Right hindlimb (tissue), 1 donor: ENCODE results near the gene TMEM38A.

Experiments used
- DNase-seq: peaks from one replicate; pipeline ENCODE4 v3.0.0-alpha.2; 2018

Gene TMEM38A

GRCh38 chr19:16660763-16661479, at the start of gene TMEM38A:
TMEM38A (plus strand) TSS chr19:16661139; CDS start chr19:16661218, 79 bp downstream.
- peak; percentile 74 for DNase-seq

GRCh38 chr19:16612636-16613035, 48.3 kb upstream of the TMEM38A start:
- DNase-seq = no peak

- DNase-seq = no peak
Measured at GRCh38 chr19:16613841-16614240, 47.1 kb upstream of the TMEM38A start.

GRCh38 chr19:16614941-16615340, 46.0 kb upstream of the TMEM38A start:
- DNase-seq = no peak

GRCh38 chr19:16615808-16616207, 45.1 kb upstream of the TMEM38A start:
- DNase-seq = no peak

- no peak for DNase-seq
Measured at GRCh38 chr19:16618248-16618647, 42.7 kb upstream of the TMEM38A start.

- no peak for DNase-seq
Measured at GRCh38 chr19:16619457-16619856, 41.5 kb upstream of the TMEM38A start.

- peak; percentile 40 for DNase-seq
Measured at GRCh38 chr19:16620018-16620417, 40.9 kb upstream of the TMEM38A start.

GRCh38 chr19:16620584-16620983, 40.4 kb upstream of the TMEM38A start:
- DNase-seq = no peak

- DNase-seq = no peak
Measured at GRCh38 chr19:16621165-16621800, 39.7 kb upstream of the TMEM38A start.

- no peak for DNase-seq
Measured at GRCh38 chr19:16623066-16623465, 37.9 kb upstream of the TMEM38A start.

GRCh38 chr19:16623576-16623975, 37.4 kb upstream of the TMEM38A start:
- DNase-seq = no peak

GRCh38 chr19:16624236-16624635, 36.7 kb upstream of the TMEM38A start:
- DNase-seq = no peak

- DNase-seq = no peak
Measured at GRCh38 chr19:16625163-16625958, 35.6 kb upstream of the TMEM38A start.

GRCh38 chr19:16626796-16627192, 34.1 kb upstream of the TMEM38A start:
- DNase-seq = peak; percentile 35

GRCh38 chr19:16627193-16627927, 33.6 kb upstream of the TMEM38A start:
- peak; percentile 35 for DNase-seq

GRCh38 chr19:16627928-16628182, 33.1 kb upstream of the TMEM38A start:
- no peak for DNase-seq

GRCh38 chr19:16628183-16628983, 32.6 kb upstream of the TMEM38A start, which contains the start of gene MED26:
MED26 (minus strand) TSS chr19:16628204; CDS start chr19:16627943, 261 bp downstream.
- DNase-seq = peak; percentile 97

GRCh38 chr19:16628984-16629691, 31.8 kb upstream of the TMEM38A start:
- DNase-seq = peak; percentile 85

- no peak for DNase-seq
Measured at GRCh38 chr19:16631465-16631864, 29.5 kb upstream of the TMEM38A start.

GRCh38 chr19:16637535-16637934, 23.4 kb upstream of the TMEM38A start:
- DNase-seq = no peak

GRCh38 chr19:16638666-16639065, 22.3 kb upstream of the TMEM38A start:
- DNase-seq = no peak
